RWPE2 (cell line): ENCODE measurements around the gene NSG1.

Source experiments
- ATAC-seq: fragments of 200-7000 bp; cut with Tn5 transposase; 3 replicates; pipeline ENCODE4 v1.9.1; 2021; ENCODE audit warnings: low read depth
- DNase-seq: peaks from one replicate; pipeline ENCODE4 v3.0.0-alpha.2; 2020; ENCODE audit warnings: low spot score
- H3K27ac ChIP-seq: fragments of 450-650 bp; 2 replicates; pipeline ENCODE4 v1.5.1; 2017; ENCODE audit warnings: mild to moderate bottlenecking; ENCODE audit not compliant: poor library complexity, severe bottlenecking
- H3K27me3 ChIP-seq: fragments of 250-450 bp; sonication (Bioruptor Pico); 2 replicates; pipeline ENCODE4 v1.5.1; 2021; ENCODE audit warnings: mild to moderate bottlenecking, moderate library complexity; ENCODE audit not compliant: insufficient read depth, poor library complexity, severe bottlenecking
- H3K36me3 ChIP-seq: fragments of 250-450 bp; sonication (Bioruptor Pico); 2 replicates; pipeline ENCODE4 v1.5.1; 2020; ENCODE audit warnings: low read depth, mild to moderate bottlenecking, moderate library complexity
- H3K4me1 ChIP-seq: fragments of 250-450 bp; sonication (Bioruptor Pico); 2 replicates; pipeline ENCODE4 v1.5.1; 2021; ENCODE audit warnings: mild to moderate bottlenecking, moderate library complexity; ENCODE audit not compliant: insufficient read depth, poor library complexity, severe bottlenecking
- H3K4me3 ChIP-seq: fragments of 250-450 bp; sonication (Bioruptor Pico); 2 replicates; pipeline ENCODE4 v1.5.1; 2021; ENCODE audit warnings: mild to moderate bottlenecking, moderate library complexity; ENCODE audit not compliant: severe bottlenecking
- H3K9me3 ChIP-seq: fragments of 250-450 bp; sonication (Bioruptor Pico); 2 replicates; pipeline ENCODE4 v1.5.1; 2021; ENCODE audit warnings: mild to moderate bottlenecking, moderate library complexity; ENCODE audit not compliant: severe bottlenecking
- TF ChIP-seq, protein P1 (sequence below): fragments of 450-650 bp; IDR thresholded peaks from one replicate; pipeline ENCODE4 v1.5.1; 2017; ENCODE audit warnings: mild to moderate bottlenecking, moderate library complexity; ENCODE audit not compliant: poor library complexity, severe bottlenecking

The NSG1 gene

GRCh38 chr4:4377732-4378460 lies 9.0 kb upstream of the NSG1 start:
- H3K27ac ChIP-seq, result no peak overlapping the region
- no peaks in the 10 kb centered on the region for H3K27me3 ChIP-seq
- no peak for ATAC-seq
- no peaks in the 10 kb centered on the region for H3K36me3 ChIP-seq
- no peak overlapping the region for H3K4me3 ChIP-seq
- H3K4me1 ChIP-seq, result no peaks in the 10 kb centered on the region
- TF ChIP-seq, protein P1, sequence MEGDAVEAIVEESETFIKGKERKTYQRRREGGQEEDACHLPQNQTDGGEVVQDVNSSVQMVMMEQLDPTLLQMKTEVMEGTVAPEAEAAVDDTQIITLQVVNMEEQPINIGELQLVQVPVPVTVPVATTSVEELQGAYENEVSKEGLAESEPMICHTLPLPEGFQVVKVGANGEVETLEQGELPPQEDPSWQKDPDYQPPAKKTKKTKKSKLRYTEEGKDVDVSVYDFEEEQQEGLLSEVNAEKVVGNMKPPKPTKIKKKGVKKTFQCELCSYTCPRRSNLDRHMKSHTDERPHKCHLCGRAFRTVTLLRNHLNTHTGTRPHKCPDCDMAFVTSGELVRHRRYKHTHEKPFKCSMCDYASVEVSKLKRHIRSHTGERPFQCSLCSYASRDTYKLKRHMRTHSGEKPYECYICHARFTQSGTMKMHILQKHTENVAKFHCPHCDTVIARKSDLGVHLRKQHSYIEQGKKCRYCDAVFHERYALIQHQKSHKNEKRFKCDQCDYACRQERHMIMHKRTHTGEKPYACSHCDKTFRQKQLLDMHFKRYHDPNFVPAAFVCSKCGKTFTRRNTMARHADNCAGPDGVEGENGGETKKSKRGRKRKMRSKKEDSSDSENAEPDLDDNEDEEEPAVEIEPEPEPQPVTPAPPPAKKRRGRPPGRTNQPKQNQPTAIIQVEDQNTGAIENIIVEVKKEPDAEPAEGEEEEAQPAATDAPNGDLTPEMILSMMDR, result no peak
- no peaks in the 10 kb centered on the region for H3K9me3 ChIP-seq
- no peak for DNase-seq

DNA sequence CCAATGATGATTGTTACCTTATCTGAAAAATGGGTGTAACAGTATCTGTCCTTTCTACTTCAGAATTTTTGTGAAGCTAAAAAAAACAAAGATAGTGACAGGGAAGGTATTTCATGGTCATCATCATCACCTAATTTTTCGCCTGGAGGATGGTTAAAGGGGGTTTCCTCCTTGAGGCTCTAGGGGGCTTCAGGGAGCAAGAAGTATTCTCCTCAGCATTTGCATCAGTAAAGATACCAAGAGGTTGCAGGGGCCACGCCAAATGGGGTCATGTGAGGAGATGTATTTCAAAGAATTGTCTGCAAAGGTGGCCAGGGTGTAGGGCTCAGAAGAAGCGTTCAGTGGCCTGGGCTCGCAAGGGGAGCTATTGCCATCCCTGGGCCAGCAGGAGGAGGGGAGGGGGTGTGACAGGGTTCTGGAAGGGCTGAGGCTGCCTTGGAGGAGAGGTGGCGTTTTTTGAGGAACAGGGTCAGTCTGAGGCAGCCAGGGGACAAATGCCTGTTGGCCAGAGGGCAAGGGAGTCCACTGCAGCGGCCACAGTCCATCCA lies 7.3 kb upstream of the NSG1 start:
- Histone ChIP-seq H3K27me3 (no peaks in the 10 kb centered on the region), H3K9me3 (no peaks in the 10 kb centered on the region), H3K36me3 (no peaks in the 10 kb centered on the region), H3K4me1 (no peaks in the 10 kb centered on the region), H3K4me3 (no peak overlapping the region), H3K27ac (no peak overlapping the region)
- no peak for ATAC-seq
- no peak for DNase-seq
- TF ChIP-seq, protein P1, result no peak

DNA sequence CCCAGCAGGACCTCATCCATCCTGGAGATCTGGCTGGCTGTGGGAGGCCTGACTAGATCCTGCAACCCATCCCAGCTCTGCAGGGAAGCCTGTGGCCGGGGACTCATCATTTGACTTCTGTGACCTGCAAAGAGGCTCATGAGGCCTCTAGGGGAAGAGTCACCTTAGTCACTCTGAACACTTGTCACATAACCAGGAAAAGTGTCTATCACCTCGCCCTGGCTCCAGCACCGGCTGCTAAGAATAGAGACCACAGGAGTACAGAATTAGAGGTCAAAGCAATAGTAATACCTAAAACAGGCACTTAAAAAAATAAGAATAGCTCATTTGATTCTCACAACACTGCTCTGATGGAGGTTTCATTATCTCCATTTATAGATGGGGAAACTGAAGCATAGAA lies 3.8 kb upstream of the NSG1 start:
- H3K9me3 ChIP-seq, result no peaks in the 10 kb centered on the region
- H3K27me3 ChIP-seq, result peaks cover 23% of the 10 kb centered on the region
- no peaks in the 10 kb centered on the region for H3K36me3 ChIP-seq
- DNase-seq (no peak), ATAC-seq (no peak)
- no peak overlapping the region for H3K27ac ChIP-seq
- H3K4me3 ChIP-seq, result no peak overlapping the region
- no peaks in the 10 kb centered on the region for H3K4me1 ChIP-seq
- TF ChIP-seq, protein P1, result no peak

GRCh38 chr4:4384837-4385236 lies 2.1 kb upstream of the NSG1 start:
- TF ChIP-seq, protein P1, result peak; percentile 10
- DNase-seq, result no peak
- ATAC-seq, result no peak
- Histone ChIP-seq H3K4me1 (no peaks in the 10 kb centered on the region), H3K36me3 (no peaks in the 10 kb centered on the region), H3K9me3 (no peaks in the 10 kb centered on the region), H3K4me3 (no peak overlapping the region), H3K27ac (no peak overlapping the region), H3K27me3 (peaks cover 26% of the 10 kb centered on the region)

DNA sequence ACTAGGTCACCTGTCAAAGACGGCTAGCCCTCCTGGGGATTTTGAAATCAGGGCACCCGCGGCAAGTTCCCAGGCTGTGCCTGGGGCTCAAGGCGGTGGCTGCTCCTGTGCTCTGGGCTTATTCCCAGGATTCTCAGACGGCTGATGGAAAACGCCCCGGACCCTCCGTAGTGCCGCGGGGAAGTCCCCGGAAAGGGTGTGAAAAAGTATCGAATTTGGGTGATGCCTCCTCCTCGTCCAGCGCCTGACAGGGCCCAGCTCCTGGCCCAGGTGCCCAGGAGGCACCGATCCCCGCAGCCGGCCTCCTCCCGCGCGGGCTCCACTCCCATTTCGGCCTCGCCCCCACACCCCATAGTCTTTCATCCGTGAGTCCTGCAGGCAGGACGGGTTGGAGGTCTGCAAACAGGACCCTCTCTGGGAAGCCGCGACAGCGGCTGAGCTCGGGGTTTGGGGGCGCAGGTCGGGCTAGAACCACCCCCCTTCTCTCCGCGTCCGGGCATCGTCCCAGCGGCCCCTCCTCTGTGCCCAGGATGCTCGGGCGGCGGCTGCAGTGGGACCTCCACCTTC lies 1.1 kb upstream of the NSG1 start:
- Histone ChIP-seq H3K36me3 (no peaks in the 10 kb centered on the region), H3K27me3 (peaks cover 26% of the 10 kb centered on the region), H3K4me3 (peak overlapping the region; percentile 39), H3K27ac (no peak overlapping the region), H3K4me1 (no peaks in the 10 kb centered on the region), H3K9me3 (no peaks in the 10 kb centered on the region)
- DNase-seq, result no peak
- TF ChIP-seq, protein P1, result no peak
- no peak for ATAC-seq
